ENCODE results near the gene E4F1. TPM values are rescaled to one million over a fixed set of nuclear protein-coding genes. Genes with fewer than 3 reads are reported as not detected.

The E4F1 gene
- total and polyA plus RNA-seq, 10 of the 15 experiments (the other 5 are each of a cell fraction or from before 2014, with no cell fraction given) = 0.23 to 36.5 (median 14.5) TPM

DNA sequence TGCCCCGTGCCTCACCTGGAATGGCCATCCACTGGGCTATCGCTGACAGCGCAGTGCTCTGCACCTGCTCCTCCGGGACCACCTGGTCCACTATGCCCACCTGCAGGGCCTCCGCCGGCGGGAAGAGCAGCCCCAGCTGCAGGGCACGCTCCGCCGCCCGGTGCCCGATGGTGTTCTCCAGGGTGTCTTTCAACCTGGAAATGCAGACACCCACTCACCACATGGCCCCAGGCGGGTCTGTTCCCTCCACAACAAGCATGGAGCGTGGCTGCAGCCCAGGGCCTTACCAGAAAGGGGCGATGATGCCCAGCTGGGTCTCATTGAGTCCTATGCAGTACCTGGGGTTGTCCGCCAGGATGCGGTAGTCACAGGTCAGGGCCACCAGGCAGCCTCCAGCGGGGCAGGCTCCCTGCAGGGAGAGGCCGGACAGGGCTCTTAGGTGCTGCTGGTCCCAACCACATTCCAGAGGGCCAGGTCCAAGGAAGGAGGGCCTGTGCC is 19.7 kb downstream of the E4F1 start:
- WGBS (ENCODE audit: insufficient coverage, insufficient replicate concordance, low lambda C conversion rate, missing lambda C conversion rate) = 94% methylated on average over 19 of the region's 19 CpGs
- peaks cover 0 to 22% of the 10 kb centered on the region in 2 experiments; a peak in 2 of 4 replicates for H3K36me3 ChIP-seq (ENCODE audit: control insufficient read depth in 2 of 2, insufficient read depth in 2 of 2, low read length in 1 of 2)
- intact Hi-C loops (cut with micrococcal nuclease; ENCODE audit: unreplicated experiment) = no loop called here
- ChIA-PET RAD21 (ENCODE audit: unreplicated experiment) (interaction anchor here (1.0 kb wide), 1 partner anchor 118 kb away, joined by 3 read pairs; no protein-coding TSS in a partner anchor), CTCF (no interaction called here), POLR2A (no interaction called here), SMC1A (ENCODE audit: uncharacterized antibody, unreplicated experiment) (no interaction called here)
- in situ Hi-C loops (cut with MboI) = no loop called here
- ATAC-seq (no peak), DNase-seq (ENCODE audit: low read depth, low spot score) (no peak), FAIRE-seq (no peak)
- no peak overlapping the region for H3K4me3 ChIP-seq
- H3K27me3 ChIP-seq (replicated peaks in 1 of 2; ENCODE audit: control insufficient read depth in 2 of 2, insufficient read depth in 2 of 2, low read length in 1 of 2) = no peaks in the 10 kb centered on the region
- H3K4me2 ChIP-seq (ENCODE audit: control insufficient read depth, insufficient read depth) = no peak overlapping the region
- H3K79me2 ChIP-seq (ENCODE audit: control insufficient read depth, insufficient read depth, low read length) = no peaks in the 10 kb centered on the region
- no TSS peak for BruUV-seq (replicated peaks)
- H2AFZ ChIP-seq (ENCODE audit: control insufficient read depth, low read depth, low read length) = no peak overlapping the region
- H3K4me1 ChIP-seq (ENCODE audit: control insufficient read depth, insufficient read depth, low read length) = no peaks in the 10 kb centered on the region
- TF ChIP-seq ZNF592 (IDR thresholded peaks at IDR 0.05) (no peak), MTA2 (IDR thresholded peaks at IDR 0.05; ENCODE audit: low read depth) (no peak), NBN (IDR thresholded peaks at IDR 0.05) (no peak), TCF7 (IDR thresholded peaks at IDR 0.05; ENCODE audit: borderline replicate concordance) (no peak), FOS (IDR thresholded peaks at IDR 0.05; ENCODE audit: borderline replicate concordance, extremely low read depth, insufficient read length) (no peak), SUPT20H (IDR thresholded peaks at IDR 0.05; ENCODE audit: borderline replicate concordance, control insufficient read depth, low read depth, low read length) (no peak), ZNF217 (IDR thresholded peaks at IDR 0.05) (no peak), ZBED1 (IDR thresholded peaks at IDR 0.05; ENCODE audit: borderline replicate concordance) (no peak), SRF (IDR thresholded peaks at IDR 0.05; ENCODE audit: low read depth in 2 of 2, low read length in 2 of 2) (no peak), POLR2AphosphoS2 (IDR thresholded peaks at IDR 0.05; ENCODE audit: low read depth, low read length) (no peak)
- TF ChIP-seq, protein P1, sequence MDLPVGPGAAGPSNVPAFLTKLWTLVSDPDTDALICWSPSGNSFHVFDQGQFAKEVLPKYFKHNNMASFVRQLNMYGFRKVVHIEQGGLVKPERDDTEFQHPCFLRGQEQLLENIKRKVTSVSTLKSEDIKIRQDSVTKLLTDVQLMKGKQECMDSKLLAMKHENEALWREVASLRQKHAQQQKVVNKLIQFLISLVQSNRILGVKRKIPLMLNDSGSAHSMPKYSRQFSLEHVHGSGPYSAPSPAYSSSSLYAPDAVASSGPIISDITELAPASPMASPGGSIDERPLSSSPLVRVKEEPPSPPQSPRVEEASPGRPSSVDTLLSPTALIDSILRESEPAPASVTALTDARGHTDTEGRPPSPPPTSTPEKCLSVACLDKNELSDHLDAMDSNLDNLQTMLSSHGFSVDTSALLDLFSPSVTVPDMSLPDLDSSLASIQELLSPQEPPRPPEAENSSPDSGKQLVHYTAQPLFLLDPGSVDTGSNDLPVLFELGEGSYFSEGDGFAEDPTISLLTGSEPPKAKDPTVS (IDR thresholded peaks at IDR 0.05; ENCODE audit: low read depth, low read length) = no peak
- TF ChIP-seq, protein P2, sequence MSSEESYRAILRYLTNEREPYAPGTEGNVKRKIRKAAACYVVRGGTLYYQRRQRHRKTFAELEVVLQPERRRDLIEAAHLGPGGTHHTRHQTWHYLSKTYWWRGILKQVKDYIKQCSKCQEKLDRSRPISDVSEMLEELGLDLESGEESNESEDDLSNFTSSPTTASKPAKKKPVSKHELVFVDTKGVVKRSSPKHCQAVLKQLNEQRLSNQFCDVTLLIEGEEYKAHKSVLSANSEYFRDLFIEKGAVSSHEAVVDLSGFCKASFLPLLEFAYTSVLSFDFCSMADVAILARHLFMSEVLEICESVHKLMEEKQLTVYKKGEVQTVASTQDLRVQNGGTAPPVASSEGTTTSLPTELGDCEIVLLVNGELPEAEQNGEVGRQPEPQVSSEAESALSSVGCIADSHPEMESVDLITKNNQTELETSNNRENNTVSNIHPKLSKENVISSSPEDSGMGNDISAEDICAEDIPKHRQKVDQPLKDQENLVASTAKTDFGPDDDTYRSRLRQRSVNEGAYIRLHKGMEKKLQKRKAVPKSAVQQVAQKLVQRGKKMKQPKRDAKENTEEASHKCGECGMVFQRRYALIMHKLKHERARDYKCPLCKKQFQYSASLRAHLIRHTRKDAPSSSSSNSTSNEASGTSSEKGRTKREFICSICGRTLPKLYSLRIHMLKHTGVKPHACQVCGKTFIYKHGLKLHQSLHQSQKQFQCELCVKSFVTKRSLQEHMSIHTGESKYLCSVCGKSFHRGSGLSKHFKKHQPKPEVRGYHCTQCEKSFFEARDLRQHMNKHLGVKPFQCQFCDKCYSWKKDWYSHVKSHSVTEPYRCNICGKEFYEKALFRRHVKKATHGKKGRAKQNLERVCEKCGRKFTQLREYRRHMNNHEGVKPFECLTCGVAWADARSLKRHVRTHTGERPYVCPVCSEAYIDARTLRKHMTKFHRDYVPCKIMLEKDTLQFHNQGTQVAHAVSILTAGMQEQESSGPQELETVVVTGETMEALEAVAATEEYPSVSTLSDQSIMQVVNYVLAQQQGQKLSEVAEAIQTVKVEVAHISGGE (CRISPR knock-in tag; IDR thresholded peaks at IDR 0.05) = no peak
- H4K20me1 ChIP-seq (ENCODE audit: control insufficient read depth, insufficient read depth) = no peaks in the 10 kb centered on the region
- H3K27ac ChIP-seq (ENCODE audit: control insufficient read depth, insufficient read depth) = no peak overlapping the region
- H3K9me3 ChIP-seq (replicated peaks; ENCODE audit: control insufficient read depth, insufficient read depth, low read length) = no peaks in the 10 kb centered on the region
- H3K9ac ChIP-seq (ENCODE audit: control insufficient read depth, insufficient read depth, low read length) = no peak overlapping the region
